ENCODE measurements around the gene KDM2B. TPM values are rescaled to one million over a fixed set of nuclear protein-coding genes. Genes with fewer than 3 reads are reported as not detected.

Gene KDM2B
- total and polyA plus RNA-seq, 2 experiments from 2014 or later = 13.6 to 22.7 TPM

- H3K4me2 ChIP-seq = no peak overlapping the region
- H3K9me3 ChIP-seq (ENCODE audit: low read depth) = no peaks in the 10 kb centered on the region
- H3K4me3 ChIP-seq = no peak overlapping the region
- H4K20me1 ChIP-seq (ENCODE audit: insufficient read depth, poor library complexity, severe bottlenecking) = no peaks in the 10 kb centered on the region
- H3K9me2 ChIP-seq (replicated peaks; ENCODE audit: insufficient read depth) = no peaks in the 10 kb centered on the region
- H3K27me3 ChIP-seq = no peaks in the 10 kb centered on the region
- DNase-seq (ENCODE audit: low spot score) = no peak
- WGBS (ENCODE audit: low lambda C conversion rate, missing lambda C conversion rate) = 83% methylated on average over 16 of the region's 16 CpGs
- no peaks in the 10 kb centered on the region for H3K4me1 ChIP-seq (ENCODE audit: insufficient read depth)
- no peaks in the 10 kb centered on the region for H3K36me3 ChIP-seq (replicated peaks; ENCODE audit: insufficient read depth, low read depth)
- no peaks in the 10 kb centered on the region for H3K79me2 ChIP-seq
- no peak overlapping the region for H2AFZ ChIP-seq
- H3K27ac ChIP-seq = no peak overlapping the region
- no peak for TF ChIP-seq CTCF (IDR thresholded peaks at IDR 0.05; ENCODE audit: poor library complexity)
- no peak for TF ChIP-seq EZH2 (IDR thresholded peaks at IDR 0.05; ENCODE audit: borderline replicate concordance)
- no peak for TF ChIP-seq EZH2phosphoT487 (IDR thresholded peaks at IDR 0.05; ENCODE audit: low read depth, severe bottlenecking, unreplicated experiment)
These were observed 66.6 kb downstream of the KDM2B start for GRCh38 chr12:121514184-121514742.

GRCh38 chr12:121513464-121514183, 67.2 kb downstream of the KDM2B start:
- Histone ChIP-seq H2AFZ (no peak overlapping the region), H3K79me2 (no peaks in the 10 kb centered on the region), H3K4me2 (no peak overlapping the region), H3K9me3 (ENCODE audit: low read depth) (no peaks in the 10 kb centered on the region), H3K27ac (no peak overlapping the region), H3K36me3 (replicated peaks; ENCODE audit: insufficient read depth, low read depth) (no peaks in the 10 kb centered on the region), H4K20me1 (ENCODE audit: insufficient read depth, poor library complexity, severe bottlenecking) (no peaks in the 10 kb centered on the region), H3K9me2 (replicated peaks; ENCODE audit: insufficient read depth) (no peaks in the 10 kb centered on the region), H3K4me3 (no peak overlapping the region), H3K27me3 (no peaks in the 10 kb centered on the region), H3K4me1 (ENCODE audit: insufficient read depth) (no peaks in the 10 kb centered on the region)
- 77% methylated on average over 17 of the region's 17 CpGs for WGBS (ENCODE audit: low lambda C conversion rate, missing lambda C conversion rate)
- TF ChIP-seq CTCF (IDR thresholded peaks at IDR 0.05; ENCODE audit: poor library complexity) (no peak), EZH2phosphoT487 (IDR thresholded peaks at IDR 0.05; ENCODE audit: low read depth, severe bottlenecking, unreplicated experiment) (no peak), EZH2 (IDR thresholded peaks at IDR 0.05; ENCODE audit: borderline replicate concordance) (no peak)
- peak; percentile 49 for DNase-seq (ENCODE audit: low spot score)

GRCh38 chr12:121512561-121512960, 68.3 kb downstream of the KDM2B start:
- no peak for TF ChIP-seq EZH2phosphoT487 (IDR thresholded peaks at IDR 0.05; ENCODE audit: low read depth, severe bottlenecking, unreplicated experiment)
- no peak for TF ChIP-seq CTCF (IDR thresholded peaks at IDR 0.05; ENCODE audit: poor library complexity)
- no peak for TF ChIP-seq EZH2 (IDR thresholded peaks at IDR 0.05; ENCODE audit: borderline replicate concordance)
- no peak overlapping the region for H2AFZ ChIP-seq
- H3K27me3 ChIP-seq = no peaks in the 10 kb centered on the region
- H3K4me1 ChIP-seq (ENCODE audit: insufficient read depth) = no peaks in the 10 kb centered on the region
- H3K36me3 ChIP-seq (replicated peaks; ENCODE audit: insufficient read depth, low read depth) = no peaks in the 10 kb centered on the region
- no peak overlapping the region for H3K4me3 ChIP-seq
- no peaks in the 10 kb centered on the region for H3K79me2 ChIP-seq
- H3K9me3 ChIP-seq (ENCODE audit: low read depth) = no peaks in the 10 kb centered on the region
- WGBS (ENCODE audit: low lambda C conversion rate, missing lambda C conversion rate) = 87% methylated on average over 12 of the region's 12 CpGs
- no peak overlapping the region for H3K27ac ChIP-seq
- H4K20me1 ChIP-seq (ENCODE audit: insufficient read depth, poor library complexity, severe bottlenecking) = no peaks in the 10 kb centered on the region
- no peaks in the 10 kb centered on the region for H3K9me2 ChIP-seq (replicated peaks; ENCODE audit: insufficient read depth)
- no peak for DNase-seq (ENCODE audit: low spot score)
- H3K4me2 ChIP-seq = no peak overlapping the region
